IPS-18a (cell line): ENCODE measurements around the gene SLC4A11.

Experiments used
- H3K27ac ChIP-seq: one replicate; pipeline ENCODE4 v1.5.1; 2013; ENCODE audit warnings: low read length
- H3K27me3 ChIP-seq: one replicate; pipeline ENCODE4 v1.6.1; 2013; ENCODE audit warnings: mild to moderate bottlenecking, low read length; ENCODE audit not compliant: control insufficient read depth, insufficient read depth
- H3K36me3 ChIP-seq: one replicate; pipeline ENCODE4 v1.6.1; 2013; ENCODE audit warnings: low read depth, low read length; ENCODE audit not compliant: control insufficient read depth
- H3K4me1 ChIP-seq: one replicate; pipeline ENCODE4 v1.6.1; 2013; ENCODE audit warnings: low read depth, low read length; ENCODE audit not compliant: control insufficient read depth
- H3K4me3 ChIP-seq: one replicate; pipeline ENCODE4 v1.5.1; 2013; ENCODE audit warnings: low read length
- H3K9ac ChIP-seq: one replicate; pipeline ENCODE4 v1.6.1; 2013; ENCODE audit warnings: mild to moderate bottlenecking, low read length, moderate library complexity
- H3K9me3 ChIP-seq: one replicate; pipeline ENCODE4 v1.6.1; 2013; ENCODE audit warnings: low read depth, low read length; ENCODE audit not compliant: control insufficient read depth

Gene SLC4A11

DNA sequence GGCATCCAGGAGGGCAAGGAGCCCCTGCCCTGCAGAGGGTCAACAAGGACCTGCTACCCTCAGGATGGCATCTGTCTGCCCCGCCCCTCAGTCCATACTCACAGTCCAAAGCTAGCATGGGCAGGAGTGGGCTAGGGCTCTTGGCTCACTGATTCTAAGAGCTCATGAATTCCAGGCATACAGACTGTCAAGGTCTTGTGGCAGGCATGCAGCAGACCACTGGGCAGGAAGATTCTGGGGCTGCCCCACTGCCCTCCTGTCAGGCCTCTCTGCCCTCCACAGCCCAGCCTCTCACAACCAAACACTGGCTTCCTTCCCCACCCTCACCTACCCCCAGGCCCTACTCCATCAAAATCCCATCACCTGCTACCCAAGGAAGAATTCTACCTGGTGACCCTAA is 5.6 kb upstream of the SLC4A11 start:
- H3K4me1 ChIP-seq: peaks cover 8% of the 10 kb centered on the region
- no peak overlapping the region for H3K4me3 ChIP-seq
- peaks cover 53% of the 10 kb centered on the region for H3K27me3 ChIP-seq
- no peak overlapping the region for H3K9ac ChIP-seq
- no peak overlapping the region for H3K27ac ChIP-seq
- H3K9me3 ChIP-seq: no peaks in the 10 kb centered on the region
- no peaks in the 10 kb centered on the region for H3K36me3 ChIP-seq

DNA sequence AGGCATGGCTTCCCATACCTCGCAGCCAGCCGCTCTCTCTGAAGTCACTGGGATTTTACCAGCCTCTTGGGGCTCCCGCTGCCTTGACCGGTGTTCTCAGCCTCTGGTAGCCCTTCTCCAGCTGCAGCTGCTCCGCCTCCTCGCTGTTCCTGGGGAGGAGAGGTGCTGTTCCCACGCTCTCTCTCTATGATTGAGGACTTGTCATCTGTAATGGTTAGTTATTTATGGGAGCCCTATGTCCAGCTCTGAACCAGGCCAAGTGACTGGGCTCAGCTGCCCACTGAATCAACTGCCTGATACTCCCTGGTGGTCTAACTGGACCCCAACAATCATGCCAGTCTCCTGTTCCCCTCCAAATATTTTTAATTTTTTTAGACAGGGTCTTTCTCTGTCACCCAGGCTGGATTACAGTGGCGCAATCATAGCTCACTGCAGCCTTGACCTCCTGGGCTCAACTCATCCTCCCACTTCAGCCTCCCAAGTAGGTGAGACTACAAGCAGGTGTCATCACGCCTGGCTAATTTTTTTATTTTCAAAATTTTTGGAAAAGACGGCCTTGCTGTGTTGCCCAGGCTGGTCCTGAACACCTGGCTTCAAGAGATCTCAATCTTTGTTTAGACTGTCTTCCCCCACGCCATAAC is 4.8 kb upstream of the SLC4A11 start:
- Histone ChIP-seq H3K4me1 (peaks cover 8% of the 10 kb centered on the region), H3K9ac (no peak overlapping the region), H3K27ac (no peak overlapping the region), H3K4me3 (no peak overlapping the region), H3K9me3 (no peaks in the 10 kb centered on the region), H3K27me3 (peaks cover 53% of the 10 kb centered on the region), H3K36me3 (no peaks in the 10 kb centered on the region)

GRCh38 chr20:3242172-3242692 is 3.2 kb upstream of the SLC4A11 start:
- no peak overlapping the region for H3K4me3 ChIP-seq
- no peak overlapping the region for H3K27ac ChIP-seq
- H3K4me1 ChIP-seq: no peaks in the 10 kb centered on the region
- no peaks in the 10 kb centered on the region for H3K9me3 ChIP-seq
- H3K27me3 ChIP-seq: peaks cover 53% of the 10 kb centered on the region
- H3K36me3 ChIP-seq: no peaks in the 10 kb centered on the region
- H3K9ac ChIP-seq: no peak overlapping the region

DNA sequence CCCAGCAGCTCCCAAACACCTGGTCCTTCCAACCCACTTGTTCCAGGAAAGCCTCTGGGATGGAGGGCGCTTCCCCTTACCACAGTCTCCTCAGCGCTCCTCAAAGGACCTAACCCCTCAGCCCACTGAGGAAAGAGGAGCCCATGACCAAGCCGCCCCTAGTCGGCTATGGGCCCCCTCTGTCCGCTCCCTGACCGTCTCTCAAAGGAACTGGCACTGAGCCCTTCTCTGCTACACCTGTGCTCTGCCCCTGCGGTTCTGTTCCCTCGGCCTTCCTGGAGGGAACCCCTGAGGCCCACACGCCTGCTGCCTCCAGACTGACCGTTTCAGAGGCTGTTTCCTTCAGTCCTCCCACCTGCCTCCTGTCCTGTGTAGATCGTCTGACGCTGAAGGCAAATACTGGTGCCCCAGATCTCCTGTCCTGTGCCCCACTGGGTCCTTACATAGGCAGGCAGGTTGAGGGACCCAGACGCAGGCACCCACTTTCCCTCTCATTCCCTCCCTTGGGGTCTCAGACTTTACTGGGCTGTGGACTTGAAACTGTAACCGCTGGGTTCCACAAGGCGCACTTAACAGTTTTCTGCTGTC is 1.9 kb upstream of the SLC4A11 start:
- H3K27ac ChIP-seq: no peak overlapping the region
- H3K4me3 ChIP-seq: no peak overlapping the region
- H3K27me3 ChIP-seq: peaks cover 64% of the 10 kb centered on the region
- H3K4me1 ChIP-seq: no peaks in the 10 kb centered on the region
- no peaks in the 10 kb centered on the region for H3K9me3 ChIP-seq
- no peaks in the 10 kb centered on the region for H3K36me3 ChIP-seq
- no peak overlapping the region for H3K9ac ChIP-seq

DNA sequence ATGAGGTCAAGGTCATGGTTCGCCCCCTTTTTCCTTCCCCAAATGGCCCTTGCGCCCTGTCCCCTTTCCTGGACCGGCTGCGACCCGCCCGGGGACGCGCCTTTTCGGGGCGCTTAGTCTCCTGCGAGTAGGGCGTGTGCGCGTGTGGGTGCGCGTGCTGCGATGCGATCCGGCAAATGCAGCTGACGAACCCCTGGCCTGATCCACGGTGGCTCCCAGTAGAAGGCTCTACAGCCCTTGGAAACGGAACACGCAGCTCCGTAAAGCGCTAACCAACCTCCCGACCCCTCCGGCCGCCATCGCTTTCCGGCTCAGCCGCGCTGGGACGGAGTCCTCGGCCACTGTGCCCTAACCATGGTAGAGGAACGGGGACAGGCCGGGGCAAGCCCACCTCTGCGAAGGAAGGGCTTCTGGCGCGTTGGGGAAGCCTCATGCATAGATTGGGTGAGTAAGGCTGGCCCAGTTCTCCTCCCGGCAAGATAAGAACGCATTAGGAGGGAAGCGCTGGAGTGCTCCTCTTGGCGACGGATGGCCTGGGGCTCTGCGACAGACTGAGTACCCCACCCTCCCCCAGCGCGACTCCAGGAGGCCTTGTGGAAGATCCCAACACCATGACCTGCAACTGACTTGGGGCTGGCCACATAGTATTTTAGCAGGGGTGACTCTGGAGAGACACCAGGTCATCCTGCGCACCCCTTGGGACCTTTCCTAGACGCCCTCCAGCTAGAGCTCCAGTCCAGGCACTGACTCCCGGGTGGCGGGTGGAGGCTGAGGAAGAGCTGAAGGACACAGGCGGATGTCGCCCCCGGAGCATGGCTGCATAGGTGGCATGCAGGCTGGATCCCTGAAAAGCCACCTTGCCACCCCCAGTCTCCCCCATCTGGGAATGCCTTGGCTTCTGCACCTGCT is 1.1 kb upstream of the SLC4A11 start:
- H3K27ac ChIP-seq: no peak overlapping the region
- no peaks in the 10 kb centered on the region for H3K9me3 ChIP-seq
- peaks cover 64% of the 10 kb centered on the region for H3K27me3 ChIP-seq
- H3K9ac ChIP-seq: no peak overlapping the region
- no peaks in the 10 kb centered on the region for H3K4me1 ChIP-seq
- H3K36me3 ChIP-seq: no peaks in the 10 kb centered on the region
- H3K4me3 ChIP-seq: peak overlapping the region; percentile 67

DNA sequence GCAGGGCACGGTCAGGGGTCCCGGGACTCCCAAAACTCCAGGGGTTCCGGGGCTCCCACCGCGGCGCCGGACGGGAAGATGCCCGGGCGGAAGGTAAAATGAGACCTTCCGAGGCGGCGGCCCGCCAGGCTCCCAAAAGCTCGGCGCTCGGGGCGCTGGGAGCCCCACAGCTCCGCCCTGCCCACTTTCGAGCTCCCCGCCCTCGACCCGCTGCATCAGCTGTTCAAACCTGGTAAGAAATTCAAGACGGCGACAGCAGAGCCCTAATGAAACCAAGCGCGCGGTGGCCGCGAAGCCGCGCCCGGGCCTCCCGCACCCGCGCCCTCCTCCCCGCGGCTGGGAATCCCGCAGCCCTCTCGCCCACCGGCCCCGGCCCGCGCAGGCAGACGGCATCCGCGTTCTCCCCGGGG is 369 bp downstream of the SLC4A11 start:
- Histone ChIP-seq H3K27ac (no peak overlapping the region), H3K9ac (no peak overlapping the region), H3K4me3 (peak overlapping the region; percentile 67)

DNA sequence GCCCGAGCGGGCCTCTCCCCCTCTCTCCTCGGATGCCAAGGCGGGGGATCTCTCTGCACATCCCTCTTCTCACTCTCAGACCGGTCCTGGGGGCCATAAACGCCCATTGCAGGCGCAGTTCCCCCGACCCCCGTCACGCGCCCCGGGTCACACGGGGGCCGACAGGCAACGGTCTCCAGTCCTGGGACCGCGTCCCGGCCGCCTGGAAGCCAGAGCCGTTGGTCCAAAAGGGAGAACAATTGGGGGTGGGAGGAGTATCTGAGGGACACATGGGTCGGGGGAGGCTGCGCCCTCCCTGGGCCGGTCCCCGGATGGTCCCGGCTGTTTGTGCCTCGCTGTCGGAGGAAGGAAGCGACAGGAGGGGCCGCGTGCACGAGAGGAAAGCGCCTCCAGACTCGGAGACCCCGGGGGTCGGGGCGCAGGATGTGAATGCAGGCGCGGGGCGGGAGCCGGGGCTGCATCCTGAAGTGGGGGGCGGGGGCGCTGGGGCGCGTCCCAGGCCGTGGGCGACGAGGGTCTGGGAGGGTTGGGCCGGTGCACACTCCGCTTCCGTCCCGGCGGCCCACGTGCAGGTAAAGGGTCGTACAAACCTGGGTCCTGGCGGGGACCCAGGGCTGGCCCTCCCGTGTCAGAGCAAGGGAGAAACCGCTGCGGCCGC is 903 bp downstream of the SLC4A11 start:
- Histone ChIP-seq H3K27me3 (peaks cover 64% of the 10 kb centered on the region), H3K27ac (no peak overlapping the region), H3K4me3 (peak overlapping the region; percentile 67), H3K4me1 (no peaks in the 10 kb centered on the region), H3K9ac (no peak overlapping the region), H3K9me3 (no peaks in the 10 kb centered on the region), H3K36me3 (no peaks in the 10 kb centered on the region)

More for the DNA sequence above, 369 bp downstream of the SLC4A11 start:
- H3K4me1 ChIP-seq: no peaks in the 10 kb centered on the region
- H3K27me3 ChIP-seq: peaks cover 64% of the 10 kb centered on the region
- H3K9me3 ChIP-seq: no peaks in the 10 kb centered on the region
- no peaks in the 10 kb centered on the region for H3K36me3 ChIP-seq

DNA sequence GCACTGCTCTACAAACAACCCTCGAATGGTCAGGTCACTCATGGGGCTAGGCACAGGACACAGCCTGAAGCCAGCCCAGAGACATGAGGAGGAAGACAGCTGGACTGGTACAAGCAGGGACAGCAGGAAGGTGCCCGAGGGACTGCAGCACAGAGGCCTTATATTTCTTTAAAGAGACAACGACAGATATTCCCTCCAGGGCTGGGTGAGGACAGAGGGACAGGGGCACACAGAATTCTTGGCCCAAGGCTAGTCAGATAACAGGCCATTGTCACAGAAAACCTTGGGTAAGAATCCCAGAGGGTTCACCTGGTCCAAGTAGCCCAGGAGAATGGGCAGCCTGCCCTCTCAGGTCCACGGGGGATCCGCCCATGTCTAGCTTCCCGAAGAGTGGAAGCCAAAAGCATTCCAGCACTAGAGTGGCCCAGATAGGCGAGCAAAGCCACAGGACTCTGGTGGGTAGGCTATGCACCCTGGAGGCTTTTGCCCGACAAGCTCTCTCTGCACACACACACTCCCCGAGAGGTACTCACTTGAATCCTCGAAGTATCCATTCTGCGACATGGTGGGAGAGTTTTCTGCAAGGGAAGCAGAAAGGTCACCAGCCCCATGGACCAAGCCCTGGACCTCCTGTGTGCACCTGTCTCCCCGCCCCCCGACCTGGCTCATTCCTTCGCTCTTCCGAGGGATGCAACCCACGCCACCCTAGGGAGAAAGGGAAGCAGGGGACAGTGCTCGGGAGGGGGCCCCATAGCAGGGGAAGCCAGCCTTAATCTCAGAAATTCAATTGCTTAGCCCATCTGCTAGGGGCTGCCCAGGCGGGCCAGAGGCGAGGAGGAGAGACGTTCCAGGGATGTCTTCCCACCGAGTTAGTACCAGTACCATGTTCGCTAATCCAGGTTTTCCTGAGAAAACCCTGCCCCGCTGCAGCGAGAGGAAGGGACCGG is 1.7 kb downstream of the SLC4A11 start:
- H3K4me3 ChIP-seq: peak overlapping the region; percentile 67
- no peak overlapping the region for H3K27ac ChIP-seq
- no peaks in the 10 kb centered on the region for H3K9me3 ChIP-seq
- no peaks in the 10 kb centered on the region for H3K36me3 ChIP-seq
- no peaks in the 10 kb centered on the region for H3K4me1 ChIP-seq
- H3K27me3 ChIP-seq: peaks cover 61% of the 10 kb centered on the region
- H3K9ac ChIP-seq: no peak overlapping the region

DNA sequence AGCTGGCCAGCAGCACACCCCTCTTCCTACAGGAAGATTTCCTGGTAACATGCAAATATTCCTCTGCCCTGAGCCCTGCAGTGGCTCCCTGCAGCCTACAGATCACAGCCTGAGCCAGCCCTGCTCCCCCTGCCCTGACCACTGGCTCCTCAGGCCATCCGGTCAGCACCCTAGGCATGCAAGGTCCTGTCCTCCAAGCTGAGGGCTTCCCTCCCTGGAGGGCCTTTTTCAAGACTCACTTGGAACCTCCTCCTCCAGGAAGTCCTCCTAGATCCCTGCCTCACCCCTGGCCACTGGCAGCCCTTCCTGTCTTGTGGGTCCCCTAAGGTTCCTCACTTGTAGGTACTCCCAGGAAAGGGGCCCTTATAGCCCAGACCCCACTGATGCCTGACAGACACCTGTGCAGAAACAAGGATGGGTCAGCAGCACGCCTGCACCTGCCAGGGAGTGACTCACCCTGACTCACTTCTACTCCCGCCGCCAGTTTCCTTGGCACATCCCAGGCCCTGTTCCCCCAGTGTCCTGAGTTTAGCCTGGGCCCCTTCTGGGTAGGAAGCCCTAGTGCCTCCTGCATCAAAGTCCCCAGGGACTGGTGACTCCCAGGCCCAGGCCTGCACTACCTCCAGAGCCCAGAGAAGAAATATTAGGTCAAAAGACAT is 3.2 kb downstream of the SLC4A11 start:
- Histone ChIP-seq H3K36me3 (no peaks in the 10 kb centered on the region), H3K27me3 (peaks cover 48% of the 10 kb centered on the region), H3K4me1 (no peaks in the 10 kb centered on the region), H3K27ac (no peak overlapping the region), H3K4me3 (no peak overlapping the region), H3K9ac (no peak overlapping the region), H3K9me3 (no peaks in the 10 kb centered on the region)

DNA sequence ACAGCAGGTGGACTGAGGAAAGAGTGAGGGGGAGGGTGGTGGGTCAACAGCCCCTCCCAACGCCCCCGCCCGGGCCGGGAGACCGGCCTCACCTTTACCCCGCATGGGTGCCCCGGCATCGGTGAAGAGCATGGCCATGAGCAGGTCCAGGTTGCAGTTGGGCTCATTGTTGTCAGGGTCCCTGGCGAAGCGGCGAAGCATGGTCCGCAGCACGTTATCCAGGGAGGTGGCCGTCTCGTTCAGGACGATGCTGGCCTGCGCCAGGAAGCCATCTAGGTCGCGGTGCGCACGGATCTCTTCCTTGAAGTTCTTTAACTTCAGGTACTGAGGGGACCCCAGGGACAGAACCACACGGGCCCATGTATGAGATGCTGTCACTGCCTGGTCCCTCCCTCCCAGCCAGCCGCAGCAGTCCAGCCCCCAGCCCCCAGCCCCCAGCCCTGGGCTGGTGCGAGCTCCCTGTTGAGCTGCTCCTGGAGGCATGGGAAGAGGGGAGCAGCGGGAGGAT is 4.9 kb downstream of the SLC4A11 start:
- H3K27me3 ChIP-seq: peaks cover 31% of the 10 kb centered on the region
- no peaks in the 10 kb centered on the region for H3K4me1 ChIP-seq
- H3K36me3 ChIP-seq: no peaks in the 10 kb centered on the region
- H3K9me3 ChIP-seq: no peaks in the 10 kb centered on the region
- no peak overlapping the region for H3K27ac ChIP-seq
- no peak overlapping the region for H3K4me3 ChIP-seq
- no peak overlapping the region for H3K9ac ChIP-seq
